HG02884 (cell line): ENCODE measurements around the gene TYMP.
"Not testable (repeated sequence)": the region's sequence is repeated elsewhere in the genome, so short reads cannot be mapped to it uniquely, and the experiment has no call there.

Experiments
- ATAC-seq: cut with Tn5 transposase; IDR thresholded peaks from one replicate; pipeline ENCODE4 v1.9.1; 2021; ENCODE audit warnings: mild to moderate bottlenecking, moderate library complexity; ENCODE audit not compliant: unreplicated experiment

TYMP gene

GRCh38 chr22:50542416-50542927, 12.7 kb upstream of the TYMP start:
- ATAC-seq: no peak

DNA sequence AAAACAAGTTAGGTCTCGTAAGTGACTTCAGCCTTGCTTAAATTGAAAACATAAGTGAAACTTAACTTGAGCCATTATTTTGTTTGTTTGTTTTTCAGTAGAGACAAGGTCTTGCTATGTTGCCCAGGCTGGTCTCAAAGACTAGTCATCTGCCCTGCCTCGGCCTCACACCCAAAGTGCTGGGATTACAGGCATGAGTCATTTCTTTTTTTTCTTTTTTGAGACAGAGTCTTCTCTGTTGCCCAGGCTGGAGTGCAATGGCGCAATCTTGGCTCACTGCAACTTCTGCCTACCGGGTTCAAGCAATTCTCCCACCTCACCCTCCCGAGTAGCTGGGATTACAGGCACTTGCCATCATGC, 11.8 kb upstream of the TYMP start:
- not testable (repeated sequence) for ATAC-seq

DNA sequence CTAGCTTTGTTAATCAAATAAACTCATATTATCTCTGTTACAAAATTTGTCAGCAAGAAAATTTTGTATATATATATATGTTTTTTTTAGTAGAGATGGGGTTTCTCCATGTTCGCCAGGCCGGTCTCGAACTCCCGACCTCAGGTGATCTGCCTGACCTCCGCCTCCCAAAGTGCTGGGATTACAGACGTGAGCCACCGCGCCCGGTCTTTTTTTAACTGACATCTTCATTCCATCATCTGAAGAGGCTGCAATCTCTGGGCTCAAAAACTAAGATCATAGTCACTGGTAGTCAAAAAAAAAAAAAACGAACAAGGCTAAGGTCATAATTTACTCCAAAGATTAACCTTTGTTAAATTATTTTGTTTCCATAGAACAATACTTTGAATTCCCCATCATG, 10.6 kb upstream of the TYMP start:
- ATAC-seq: no peak

- no peak for ATAC-seq
These were observed 8.0 kb upstream of the TYMP start for GRCh38 chr22:50537765-50538164.

- no peak for ATAC-seq
These were observed 6.4 kb upstream of the TYMP start for GRCh38 chr22:50536226-50536625.

DNA sequence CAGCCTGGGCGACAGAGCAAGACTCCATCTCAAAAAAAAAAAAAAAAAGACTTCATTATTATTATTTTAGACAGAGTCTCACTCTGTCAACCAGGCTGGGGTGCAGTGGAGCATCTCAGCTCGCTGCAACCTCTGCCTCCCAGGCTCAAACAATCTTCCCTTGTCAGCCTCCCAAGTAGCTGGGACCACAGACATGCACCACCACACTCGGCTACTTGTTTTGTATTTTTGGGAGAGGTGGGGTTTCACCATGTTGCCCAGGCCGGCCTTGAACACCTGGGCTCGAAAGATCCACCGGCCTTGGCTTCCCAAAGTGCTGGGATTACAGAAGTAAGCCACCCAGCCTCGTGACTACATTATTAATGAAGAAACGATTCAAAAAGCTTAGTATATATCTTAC, 5.3 kb upstream of the TYMP start:
- ATAC-seq: no peak

DNA sequence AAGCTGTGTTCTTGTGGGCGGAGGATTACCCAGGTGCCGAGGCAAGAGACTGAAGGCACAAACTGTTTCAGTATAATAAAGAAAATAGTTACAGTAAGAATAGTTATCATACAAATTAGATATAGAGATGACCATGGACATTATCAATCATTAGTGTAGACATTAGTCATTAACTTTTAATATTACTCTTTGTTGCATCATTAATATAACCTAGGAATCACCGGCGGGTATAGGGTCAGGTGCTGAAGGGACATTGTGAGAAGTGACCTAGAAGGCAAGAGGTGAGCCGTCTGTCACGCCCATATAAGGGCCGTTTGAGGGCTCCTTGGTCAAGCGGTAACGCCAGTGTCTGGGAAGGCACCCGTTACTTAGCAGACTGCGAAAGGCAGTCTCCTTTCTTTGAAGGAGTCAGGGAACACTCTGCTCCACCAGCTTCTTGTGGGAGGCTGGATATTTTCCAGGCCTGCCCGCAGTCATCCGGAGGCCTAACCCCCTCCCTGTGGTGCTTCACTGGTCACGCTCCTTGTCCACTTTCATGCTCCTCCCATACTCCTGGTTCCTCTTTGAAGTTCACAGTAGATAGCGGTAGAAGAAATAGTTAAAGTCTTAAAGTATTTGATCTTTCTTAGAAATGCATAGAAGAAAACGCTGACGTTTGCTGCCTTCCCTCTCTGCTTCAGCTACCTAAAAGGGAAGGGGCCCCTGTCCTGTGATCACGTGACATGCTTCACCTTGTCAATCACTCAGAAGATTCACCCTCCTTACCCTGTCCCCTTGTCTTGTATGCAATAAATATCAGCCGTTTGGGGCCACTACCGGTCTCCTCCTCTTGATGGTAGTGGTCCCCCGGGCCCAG, 4.3 kb upstream of the TYMP start:
- ATAC-seq: not testable (repeated sequence)

DNA sequence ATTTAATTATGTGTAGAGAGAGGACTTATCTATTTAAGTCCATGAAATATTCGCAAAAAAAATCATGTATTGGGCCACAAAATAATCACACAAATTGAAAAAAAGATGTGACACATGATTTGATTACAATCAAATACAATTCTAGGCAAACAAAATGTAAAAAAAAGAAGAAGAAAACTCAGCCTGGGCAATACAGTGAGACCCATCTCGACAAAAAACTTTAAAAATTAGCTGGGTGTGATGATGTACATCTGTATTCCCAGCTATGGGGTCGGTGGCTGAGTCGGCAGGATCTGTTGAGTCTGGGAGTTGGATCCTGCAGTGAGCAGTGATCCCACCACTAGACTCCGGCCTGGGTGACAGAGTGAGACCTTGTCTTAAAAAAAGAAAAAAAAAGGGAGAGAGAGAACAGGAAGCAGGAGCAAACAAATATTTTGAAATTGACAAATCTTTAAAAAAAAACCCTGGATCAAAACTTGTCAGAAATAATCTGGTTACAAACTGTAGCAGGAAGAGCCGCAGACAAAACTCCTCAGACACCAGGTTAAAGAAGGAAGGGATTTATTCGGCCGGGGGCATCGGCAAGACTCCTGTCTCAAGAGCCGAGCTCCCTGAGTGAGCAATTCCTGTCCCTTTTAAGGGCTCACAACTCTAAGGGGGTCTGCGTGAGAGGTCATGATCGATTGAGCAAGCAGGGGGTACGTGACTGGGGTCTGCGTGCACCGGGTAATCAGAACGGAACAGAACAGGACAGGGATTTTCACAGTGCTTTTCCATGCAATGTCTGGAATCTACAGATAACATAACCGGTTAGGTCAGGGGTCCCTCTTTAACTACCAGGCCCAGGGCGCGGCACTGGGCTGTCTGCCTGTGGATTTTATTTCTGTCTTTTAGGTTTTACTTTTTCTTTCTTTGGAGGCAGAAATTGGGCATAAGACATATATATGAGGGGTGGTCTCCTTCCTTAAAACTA, 3.3 kb upstream of the TYMP start:
- no peak for ATAC-seq

DNA sequence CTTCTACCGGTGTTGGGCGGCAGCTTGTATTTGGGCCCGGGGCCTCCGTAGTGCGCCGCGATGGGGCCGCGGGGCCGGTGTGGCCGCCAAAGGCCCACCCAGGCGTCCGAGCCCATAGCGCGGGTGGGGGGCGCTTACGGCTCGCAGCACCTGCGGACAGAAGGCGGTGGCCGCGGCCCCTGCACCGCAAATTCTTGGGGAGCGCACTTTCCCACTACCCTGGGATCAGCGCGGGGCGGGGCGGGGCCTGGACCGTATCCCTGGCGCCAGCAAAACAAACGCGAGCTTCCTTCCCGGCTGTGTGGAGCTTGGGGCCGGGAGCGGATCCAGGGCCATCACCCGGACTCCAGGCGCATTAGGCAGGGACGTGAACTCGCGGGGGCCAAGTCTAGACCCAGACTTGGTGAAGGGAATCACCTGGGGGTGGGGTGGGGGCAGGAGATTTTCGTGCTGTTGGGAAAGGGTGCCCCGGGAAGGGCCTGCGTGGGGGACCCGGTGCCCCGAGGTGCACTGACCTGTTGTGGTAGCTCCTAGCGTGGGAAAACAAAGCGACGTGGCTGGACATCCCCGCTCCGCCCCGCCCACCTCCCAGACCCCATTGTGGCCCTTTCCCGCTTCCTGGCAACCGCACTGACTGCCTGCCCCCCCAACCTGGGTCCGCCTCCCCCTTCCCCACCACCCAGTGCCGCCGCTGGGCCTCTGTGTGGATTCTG, 2.3 kb upstream of the TYMP start:
- no peak for ATAC-seq

DNA sequence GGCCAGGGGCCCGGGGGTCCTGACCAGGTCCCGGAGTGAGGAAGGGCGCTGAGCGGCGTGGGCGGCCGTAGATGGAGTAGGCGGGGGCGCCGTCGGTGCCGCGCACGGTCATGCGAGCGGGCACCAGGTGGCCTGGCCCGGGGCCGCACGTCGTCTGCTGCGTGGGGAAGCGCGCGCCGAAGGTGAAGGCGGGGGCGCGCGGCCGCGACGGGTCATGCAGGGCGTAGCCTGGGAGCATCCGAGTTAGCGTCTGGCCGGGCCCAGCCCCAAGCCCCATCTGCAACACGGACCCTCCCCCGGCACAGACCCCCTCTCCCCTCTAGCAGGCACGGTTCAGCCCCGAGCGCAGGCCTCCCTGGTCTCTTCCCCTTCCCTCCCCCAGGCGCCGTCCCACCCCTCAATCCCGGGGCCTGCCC, 1.7 kb upstream of the TYMP start:
- ATAC-seq: no peak

DNA sequence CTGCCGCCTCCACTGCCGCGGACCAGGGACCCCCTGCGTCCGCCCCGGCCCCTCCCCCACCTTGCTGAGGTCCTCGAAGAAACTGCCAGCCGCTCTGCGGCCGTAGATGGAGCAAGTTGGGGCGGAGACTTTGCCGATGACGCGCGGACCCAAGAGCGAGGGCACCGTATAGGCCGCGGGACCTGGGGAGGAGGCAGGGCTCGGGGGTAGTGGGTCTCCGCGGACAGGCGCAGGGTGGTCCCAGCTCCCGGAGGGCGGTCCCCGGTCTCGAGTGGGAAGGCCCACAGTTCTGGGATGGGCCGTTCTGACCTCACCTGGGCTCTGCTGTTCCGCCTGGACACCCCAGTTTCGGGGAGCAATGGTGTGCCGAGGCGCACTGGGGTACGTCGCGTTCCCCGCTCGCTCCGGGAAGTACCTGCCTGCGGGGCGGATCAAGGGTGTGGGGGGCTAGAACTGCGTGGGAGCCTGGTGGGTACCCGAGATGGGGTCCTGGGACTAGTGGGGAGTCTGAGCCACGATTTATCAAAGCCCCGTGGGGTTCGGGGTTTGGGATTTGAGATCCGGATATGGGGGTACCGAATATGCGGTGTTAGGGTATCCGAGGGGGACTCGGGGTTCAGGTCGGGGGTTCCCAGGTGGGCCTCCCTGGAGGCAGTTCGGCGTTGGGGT, 1.2 kb upstream of the TYMP start:
- ATAC-seq: no peak

DNA sequence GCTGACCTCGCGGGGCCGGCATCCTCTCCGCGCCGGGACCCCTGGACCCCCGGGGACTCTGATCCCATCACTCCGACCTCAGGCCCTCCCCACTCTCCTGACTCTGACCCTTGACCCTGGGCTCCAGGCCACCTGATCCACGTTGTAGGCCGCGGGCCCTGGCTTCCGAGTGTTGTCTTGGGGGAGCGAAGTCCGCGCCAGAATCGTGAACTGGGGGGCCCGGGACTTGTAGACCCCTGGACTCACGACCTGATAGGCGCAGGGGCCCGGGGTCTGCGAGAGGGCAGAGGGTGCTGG, 716 bp upstream of the TYMP start:
- no peak for ATAC-seq

- no peak for ATAC-seq
These were observed 356 bp downstream of the TYMP start for GRCh38 chr22:50529416-50529896.

DNA sequence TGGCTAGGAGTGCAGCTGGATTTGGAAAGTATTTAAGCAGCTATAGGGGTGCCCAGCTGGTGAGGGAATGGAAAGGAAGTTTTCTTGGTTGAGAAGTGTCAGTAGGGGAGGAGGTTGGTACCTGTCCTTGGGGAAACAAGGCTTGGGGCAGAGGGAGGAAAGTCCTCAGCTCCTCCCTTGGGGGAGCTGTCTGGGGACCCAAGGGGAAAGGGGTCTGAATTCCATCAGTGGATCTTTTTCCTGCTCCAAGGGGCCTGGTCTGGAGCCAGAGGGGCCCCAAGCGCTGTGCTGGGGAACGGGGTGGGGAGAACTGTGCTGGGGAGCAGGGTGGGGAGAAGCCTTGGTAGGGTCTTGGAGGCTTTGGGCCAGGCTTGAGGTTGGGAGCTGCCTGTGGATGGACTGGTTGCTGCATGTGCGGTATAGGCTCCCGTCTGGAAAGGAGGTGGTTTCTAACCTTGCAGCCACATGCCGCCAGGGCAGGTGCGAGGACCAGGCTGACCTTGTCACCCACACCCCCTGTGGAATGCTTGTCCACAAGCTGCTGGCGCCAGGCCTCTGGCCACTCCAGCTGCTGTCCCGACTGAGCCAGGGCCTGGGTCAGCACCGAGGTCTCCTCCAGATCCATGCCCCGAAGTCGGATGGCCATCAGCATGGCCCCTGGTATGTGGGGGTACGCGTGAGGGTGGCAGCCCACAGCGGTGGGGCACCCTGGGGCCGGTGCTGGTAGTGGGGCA, 963 bp downstream of the TYMP start:
- no peak for ATAC-seq

GRCh38 chr22:50527921-50528681, 1.7 kb downstream of the TYMP start:
- no peak for ATAC-seq

DNA sequence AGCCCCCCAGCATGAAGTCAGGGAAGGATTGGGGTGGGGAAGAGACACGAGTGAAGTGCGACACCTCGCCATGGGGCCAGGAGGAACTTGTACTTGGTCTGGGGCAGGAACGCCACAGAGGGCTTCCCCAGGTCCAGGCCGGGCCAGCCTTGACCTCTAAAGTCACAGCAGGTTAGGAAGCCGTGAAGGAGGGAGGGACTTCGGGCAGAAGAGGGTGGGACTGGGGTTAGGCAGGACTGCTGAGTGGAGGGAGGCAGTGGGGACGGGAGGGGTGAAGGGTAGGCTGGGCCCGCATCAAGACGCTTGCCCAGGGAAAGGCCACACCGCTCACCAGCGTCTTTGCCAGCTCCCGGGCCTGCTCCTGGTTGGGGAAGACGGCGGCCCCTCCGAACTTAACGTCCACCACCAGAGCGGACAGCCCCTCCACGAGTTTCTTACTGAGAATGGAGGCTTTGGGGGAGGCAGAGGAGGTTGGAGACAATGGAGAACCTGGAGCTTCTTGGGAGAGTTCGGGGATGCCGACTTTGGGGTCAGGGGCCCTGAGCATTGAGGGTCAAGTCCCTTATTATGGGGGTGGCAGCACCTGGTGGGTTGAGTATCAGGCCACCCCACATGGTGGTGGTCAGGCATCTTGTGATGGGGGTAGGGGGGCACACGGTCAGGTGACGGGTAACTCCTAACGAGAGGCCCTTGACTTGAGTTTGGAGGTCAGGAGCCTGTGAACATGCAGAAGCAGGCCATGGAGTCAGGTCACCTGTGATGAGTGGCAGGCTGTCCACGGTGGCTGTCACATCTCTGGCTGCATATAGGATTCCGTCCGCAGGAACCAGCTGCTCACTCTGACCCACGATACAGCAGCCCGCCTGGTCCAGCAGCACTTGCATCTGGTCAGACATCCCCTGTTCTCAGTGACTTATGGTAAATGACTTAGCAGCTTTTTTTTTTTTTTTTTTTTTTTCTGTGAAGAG, 2.7 kb downstream of the TYMP start:
- no peak for ATAC-seq

DNA sequence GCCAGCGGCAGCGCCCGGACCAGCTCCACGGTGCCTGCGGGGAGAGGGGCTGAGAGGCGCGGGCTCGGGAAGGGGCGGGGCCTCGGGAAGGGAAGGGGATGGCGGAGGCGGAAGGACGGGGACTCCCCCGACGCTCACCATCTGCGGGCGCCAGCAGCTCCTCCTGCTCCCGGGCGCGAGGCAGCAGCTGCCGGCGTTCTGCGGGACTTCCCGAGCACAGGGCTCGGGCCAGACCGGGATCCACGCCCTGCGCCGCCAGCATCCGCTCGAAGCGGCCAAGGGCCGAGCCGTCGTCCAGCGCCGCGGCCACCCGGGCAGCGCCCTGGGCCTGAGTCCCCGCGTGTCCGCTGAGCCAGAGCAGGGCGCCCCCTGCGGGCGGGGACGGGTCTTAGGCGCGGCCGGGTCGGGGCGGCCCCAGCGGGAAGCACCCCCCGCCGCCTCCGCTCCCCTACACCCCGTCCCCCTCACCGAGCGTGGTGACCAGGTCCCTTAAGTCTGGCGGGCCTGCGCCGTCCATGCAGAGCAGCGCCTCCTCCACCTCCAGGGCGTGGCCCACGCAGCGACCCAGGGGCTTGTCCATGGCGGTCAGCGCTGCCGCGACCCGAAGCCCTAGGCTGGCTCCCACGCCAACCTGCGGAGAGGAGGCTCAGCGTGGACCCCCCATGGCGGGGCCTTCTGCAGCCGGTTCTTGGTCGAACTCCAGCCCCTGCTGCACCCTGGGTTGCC, 3.5 kb downstream of the TYMP start:
- ATAC-seq: peak; percentile 27

GRCh38 chr22:50525858-50526107, 4.0 kb downstream of the TYMP start:
- ATAC-seq: peak; percentile 21
